ENCODE measurements around the gene TTC22. TPM values are rescaled to one million over a fixed set of nuclear protein-coding genes. Genes with fewer than 3 reads are reported as not detected.
A peak's percentile ranks its signal among the peaks of the same experiment; 100 is the strongest.

TTC22 gene
- total RNA-seq, 1 experiment from 2014 or later: 0.63 TPM

DNA sequence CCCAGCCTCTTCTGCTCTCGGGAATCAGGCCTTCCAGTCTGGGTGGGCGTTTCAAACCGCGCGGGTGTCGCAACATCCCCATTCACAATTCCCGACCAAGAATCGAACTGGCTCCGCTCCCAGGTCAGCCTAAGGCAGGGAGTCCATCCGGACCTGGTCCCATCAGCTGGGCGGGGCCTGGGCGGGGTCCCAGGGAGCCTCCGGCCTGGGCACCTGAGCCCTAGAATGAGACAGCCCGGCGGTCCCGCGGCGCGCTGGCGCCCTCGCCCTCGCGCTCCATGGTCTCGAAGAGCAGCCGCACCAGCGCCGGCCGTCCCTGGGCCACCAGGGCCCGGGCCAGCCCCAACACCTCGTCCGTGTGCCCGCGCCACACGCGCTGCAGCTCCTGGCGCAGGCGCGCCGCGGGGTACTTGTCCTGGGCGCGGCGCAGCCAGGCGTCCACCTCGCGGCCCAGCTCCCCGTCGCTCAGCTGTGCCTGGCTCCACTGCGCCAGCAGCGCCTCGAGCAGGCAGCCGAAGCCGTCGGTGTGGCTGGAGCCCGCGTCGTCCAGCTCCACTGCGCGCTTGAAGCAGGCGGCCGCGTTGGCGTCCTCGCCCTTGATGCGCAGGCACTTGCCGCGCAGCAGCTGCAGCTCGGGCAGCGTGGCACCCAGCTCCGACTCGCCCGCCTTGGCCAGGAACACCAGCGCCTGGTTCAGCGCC lies 19.9 kb downstream of the TTC22 start (continued):
- TF ChIP-seq, protein P1, sequence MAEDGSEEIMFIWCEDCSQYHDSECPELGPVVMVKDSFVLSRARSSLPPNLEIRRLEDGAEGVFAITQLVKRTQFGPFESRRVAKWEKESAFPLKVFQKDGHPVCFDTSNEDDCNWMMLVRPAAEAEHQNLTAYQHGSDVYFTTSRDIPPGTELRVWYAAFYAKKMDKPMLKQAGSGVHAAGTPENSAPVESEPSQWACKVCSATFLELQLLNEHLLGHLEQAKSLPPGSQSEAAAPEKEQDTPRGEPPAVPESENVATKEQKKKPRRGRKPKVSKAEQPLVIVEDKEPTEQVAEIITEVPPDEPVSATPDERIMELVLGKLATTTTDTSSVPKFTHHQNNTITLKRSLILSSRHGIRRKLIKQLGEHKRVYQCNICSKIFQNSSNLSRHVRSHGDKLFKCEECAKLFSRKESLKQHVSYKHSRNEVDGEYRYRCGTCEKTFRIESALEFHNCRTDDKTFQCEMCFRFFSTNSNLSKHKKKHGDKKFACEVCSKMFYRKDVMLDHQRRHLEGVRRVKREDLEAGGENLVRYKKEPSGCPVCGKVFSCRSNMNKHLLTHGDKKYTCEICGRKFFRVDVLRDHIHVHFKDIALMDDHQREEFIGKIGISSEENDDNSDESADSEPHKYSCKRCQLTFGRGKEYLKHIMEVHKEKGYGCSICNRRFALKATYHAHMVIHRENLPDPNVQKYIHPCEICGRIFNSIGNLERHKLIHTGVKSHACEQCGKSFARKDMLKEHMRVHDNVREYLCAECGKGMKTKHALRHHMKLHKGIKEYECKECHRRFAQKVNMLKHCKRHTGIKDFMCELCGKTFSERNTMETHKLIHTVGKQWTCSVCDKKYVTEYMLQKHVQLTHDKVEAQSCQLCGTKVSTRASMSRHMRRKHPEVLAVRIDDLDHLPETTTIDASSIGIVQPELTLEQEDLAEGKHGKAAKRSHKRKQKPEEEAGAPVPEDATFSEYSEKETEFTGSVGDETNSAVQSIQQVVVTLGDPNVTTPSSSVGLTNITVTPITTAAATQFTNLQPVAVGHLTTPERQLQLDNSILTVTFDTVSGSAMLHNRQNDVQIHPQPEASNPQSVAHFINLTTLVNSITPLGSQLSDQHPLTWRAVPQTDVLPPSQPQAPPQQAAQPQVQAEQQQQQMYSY (CRISPR knock-in tag; IDR thresholded peaks at IDR 0.05): peak; percentile 65
- TF ChIP-seq MXD4 (CRISPR knock-in tag; IDR thresholded peaks at IDR 0.05; ENCODE audit: borderline replicate concordance): no peak
- TF ChIP-seq TEAD4 (CRISPR knock-in tag; IDR thresholded peaks at IDR 0.05): peak; percentile 74; the same call in 1 of the 2 replicates
- peak; percentile 97 for TF ChIP-seq TP53 (CRISPR knock-in tag; IDR thresholded peaks at IDR 0.05)
- TF ChIP-seq, protein P2, sequence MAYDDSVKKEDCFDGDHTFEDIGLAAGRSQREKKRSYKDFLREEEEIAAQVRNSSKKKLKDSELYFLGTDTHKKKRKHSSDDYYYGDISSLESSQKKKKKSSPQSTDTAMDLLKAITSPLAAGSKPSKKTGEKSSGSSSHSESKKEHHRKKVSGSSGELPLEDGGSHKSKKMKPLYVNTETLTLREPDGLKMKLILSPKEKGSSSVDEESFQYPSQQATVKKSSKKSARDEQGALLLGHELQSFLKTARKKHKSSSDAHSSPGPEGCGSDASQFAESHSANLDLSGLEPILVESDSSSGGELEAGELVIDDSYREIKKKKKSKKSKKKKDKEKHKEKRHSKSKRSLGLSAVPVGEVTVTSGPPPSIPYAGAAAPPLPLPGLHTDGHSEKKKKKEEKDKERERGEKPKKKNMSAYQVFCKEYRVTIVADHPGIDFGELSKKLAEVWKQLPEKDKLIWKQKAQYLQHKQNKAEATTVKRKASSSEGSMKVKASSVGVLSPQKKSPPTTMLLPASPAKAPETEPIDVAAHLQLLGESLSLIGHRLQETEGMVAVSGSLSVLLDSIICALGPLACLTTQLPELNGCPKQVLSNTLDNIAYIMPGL (CRISPR knock-in tag; IDR thresholded peaks at IDR 0.05): peak; percentile 87; the same call in 1 of the 2 replicates
- peak; percentile 95 for TF ChIP-seq ESRRA (CRISPR knock-in tag; IDR thresholded peaks at IDR 0.05; ENCODE audit: borderline replicate concordance)
- TF ChIP-seq, protein P3, sequence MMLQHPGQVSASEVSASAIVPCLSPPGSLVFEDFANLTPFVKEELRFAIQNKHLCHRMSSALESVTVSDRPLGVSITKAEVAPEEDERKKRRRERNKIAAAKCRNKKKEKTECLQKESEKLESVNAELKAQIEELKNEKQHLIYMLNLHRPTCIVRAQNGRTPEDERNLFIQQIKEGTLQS (CRISPR knock-in tag; conservative IDR thresholded peaks at IDR 0.05): peak; percentile 94
- TF ChIP-seq, protein P4, sequence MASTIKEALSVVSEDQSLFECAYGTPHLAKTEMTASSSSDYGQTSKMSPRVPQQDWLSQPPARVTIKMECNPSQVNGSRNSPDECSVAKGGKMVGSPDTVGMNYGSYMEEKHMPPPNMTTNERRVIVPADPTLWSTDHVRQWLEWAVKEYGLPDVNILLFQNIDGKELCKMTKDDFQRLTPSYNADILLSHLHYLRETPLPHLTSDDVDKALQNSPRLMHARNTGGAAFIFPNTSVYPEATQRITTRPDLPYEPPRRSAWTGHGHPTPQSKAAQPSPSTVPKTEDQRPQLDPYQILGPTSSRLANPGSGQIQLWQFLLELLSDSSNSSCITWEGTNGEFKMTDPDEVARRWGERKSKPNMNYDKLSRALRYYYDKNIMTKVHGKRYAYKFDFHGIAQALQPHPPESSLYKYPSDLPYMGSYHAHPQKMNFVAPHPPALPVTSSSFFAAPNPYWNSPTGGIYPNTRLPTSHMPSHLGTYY (CRISPR knock-in tag; IDR thresholded peaks at IDR 0.05): no peak
- TF ChIP-seq GRHL2 (CRISPR knock-in tag; IDR thresholded peaks at IDR 0.05; ENCODE audit: insufficient replicate concordance, severe bottlenecking): no peak
- TF ChIP-seq, protein P5, sequence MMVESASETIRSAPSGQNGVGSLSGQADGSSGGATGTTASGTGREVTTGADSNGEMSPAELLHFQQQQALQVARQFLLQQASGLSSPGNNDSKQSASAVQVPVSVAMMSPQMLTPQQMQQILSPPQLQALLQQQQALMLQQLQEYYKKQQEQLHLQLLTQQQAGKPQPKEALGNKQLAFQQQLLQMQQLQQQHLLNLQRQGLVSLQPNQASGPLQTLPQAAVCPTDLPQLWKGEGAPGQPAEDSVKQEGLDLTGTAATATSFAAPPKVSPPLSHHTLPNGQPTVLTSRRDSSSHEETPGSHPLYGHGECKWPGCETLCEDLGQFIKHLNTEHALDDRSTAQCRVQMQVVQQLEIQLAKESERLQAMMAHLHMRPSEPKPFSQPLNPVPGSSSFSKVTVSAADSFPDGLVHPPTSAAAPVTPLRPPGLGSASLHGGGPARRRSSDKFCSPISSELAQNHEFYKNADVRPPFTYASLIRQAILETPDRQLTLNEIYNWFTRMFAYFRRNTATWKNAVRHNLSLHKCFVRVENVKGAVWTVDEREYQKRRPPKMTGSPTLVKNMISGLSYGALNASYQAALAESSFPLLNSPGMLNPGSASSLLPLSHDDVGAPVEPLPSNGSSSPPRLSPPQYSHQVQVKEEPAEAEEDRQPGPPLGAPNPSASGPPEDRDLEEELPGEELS (CRISPR knock-in tag; IDR thresholded peaks at IDR 0.05): peak; percentile 89; the same call in 1 of the 2 replicates
- peak; percentile 98 for TF ChIP-seq SMAD3 (CRISPR knock-in tag; IDR thresholded peaks at IDR 0.05; ENCODE audit: borderline replicate concordance)
- TF ChIP-seq, protein P6, sequence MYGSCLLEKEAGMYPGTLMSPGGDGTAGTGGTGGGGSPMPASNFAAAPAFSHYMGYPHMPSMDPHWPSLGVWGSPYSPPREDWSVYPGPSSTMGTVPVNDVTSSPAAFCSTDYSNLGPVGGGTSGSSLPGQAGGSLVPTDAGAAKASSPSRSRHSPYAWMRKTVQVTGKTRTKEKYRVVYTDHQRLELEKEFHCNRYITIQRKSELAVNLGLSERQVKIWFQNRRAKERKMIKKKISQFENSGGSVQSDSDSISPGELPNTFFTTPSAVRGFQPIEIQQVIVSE (CRISPR knock-in tag; IDR thresholded peaks at IDR 0.05; ENCODE audit: borderline replicate concordance): no peak
- TF ChIP-seq, protein P7, sequence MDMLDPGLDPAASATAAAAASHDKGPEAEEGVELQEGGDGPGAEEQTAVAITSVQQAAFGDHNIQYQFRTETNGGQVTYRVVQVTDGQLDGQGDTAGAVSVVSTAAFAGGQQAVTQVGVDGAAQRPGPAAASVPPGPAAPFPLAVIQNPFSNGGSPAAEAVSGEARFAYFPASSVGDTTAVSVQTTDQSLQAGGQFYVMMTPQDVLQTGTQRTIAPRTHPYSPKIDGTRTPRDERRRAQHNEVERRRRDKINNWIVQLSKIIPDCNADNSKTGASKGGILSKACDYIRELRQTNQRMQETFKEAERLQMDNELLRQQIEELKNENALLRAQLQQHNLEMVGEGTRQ (CRISPR knock-in tag; IDR thresholded peaks at IDR 0.05): 0 out of 2 replicates have a peak, but pooled peaks have one; percentile 36
- TF ChIP-seq PRRX2 (CRISPR knock-in tag; IDR thresholded peaks at IDR 0.05): no peak
- TF ChIP-seq, protein P8, sequence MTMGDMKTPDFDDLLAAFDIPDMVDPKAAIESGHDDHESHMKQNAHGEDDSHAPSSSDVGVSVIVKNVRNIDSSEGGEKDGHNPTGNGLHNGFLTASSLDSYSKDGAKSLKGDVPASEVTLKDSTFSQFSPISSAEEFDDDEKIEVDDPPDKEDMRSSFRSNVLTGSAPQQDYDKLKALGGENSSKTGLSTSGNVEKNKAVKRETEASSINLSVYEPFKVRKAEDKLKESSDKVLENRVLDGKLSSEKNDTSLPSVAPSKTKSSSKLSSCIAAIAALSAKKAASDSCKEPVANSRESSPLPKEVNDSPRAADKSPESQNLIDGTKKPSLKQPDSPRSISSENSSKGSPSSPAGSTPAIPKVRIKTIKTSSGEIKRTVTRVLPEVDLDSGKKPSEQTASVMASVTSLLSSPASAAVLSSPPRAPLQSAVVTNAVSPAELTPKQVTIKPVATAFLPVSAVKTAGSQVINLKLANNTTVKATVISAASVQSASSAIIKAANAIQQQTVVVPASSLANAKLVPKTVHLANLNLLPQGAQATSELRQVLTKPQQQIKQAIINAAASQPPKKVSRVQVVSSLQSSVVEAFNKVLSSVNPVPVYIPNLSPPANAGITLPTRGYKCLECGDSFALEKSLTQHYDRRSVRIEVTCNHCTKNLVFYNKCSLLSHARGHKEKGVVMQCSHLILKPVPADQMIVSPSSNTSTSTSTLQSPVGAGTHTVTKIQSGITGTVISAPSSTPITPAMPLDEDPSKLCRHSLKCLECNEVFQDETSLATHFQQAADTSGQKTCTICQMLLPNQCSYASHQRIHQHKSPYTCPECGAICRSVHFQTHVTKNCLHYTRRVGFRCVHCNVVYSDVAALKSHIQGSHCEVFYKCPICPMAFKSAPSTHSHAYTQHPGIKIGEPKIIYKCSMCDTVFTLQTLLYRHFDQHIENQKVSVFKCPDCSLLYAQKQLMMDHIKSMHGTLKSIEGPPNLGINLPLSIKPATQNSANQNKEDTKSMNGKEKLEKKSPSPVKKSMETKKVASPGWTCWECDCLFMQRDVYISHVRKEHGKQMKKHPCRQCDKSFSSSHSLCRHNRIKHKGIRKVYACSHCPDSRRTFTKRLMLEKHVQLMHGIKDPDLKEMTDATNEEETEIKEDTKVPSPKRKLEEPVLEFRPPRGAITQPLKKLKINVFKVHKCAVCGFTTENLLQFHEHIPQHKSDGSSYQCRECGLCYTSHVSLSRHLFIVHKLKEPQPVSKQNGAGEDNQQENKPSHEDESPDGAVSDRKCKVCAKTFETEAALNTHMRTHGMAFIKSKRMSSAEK (CRISPR knock-in tag; IDR thresholded peaks at IDR 0.05; ENCODE audit: borderline replicate concordance): no peak
- TF ChIP-seq, protein P9, sequence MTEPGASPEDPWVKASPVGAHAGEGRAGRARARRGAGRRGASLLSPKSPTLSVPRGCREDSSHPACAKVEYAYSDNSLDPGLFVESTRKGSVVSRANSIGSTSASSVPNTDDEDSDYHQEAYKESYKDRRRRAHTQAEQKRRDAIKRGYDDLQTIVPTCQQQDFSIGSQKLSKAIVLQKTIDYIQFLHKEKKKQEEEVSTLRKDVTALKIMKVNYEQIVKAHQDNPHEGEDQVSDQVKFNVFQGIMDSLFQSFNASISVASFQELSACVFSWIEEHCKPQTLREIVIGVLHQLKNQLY (CRISPR knock-in tag; IDR thresholded peaks at IDR 0.05): 0 out of 2 replicates have a peak, but pooled peaks have one; percentile 74
- peak; percentile 95 for TF ChIP-seq FOXK1 (CRISPR knock-in tag; IDR thresholded peaks at IDR 0.05)
- TF ChIP-seq ZNF263 (CRISPR knock-in tag; IDR thresholded peaks at IDR 0.05; ENCODE audit: low read depth): 0 out of 2 replicates have a peak, but pooled peaks have one; percentile 61
- TF ChIP-seq KAT7 (CRISPR knock-in tag; IDR thresholded peaks at IDR 0.05; ENCODE audit: borderline replicate concordance): no peak
- no peak for TF ChIP-seq EMX1 (CRISPR knock-in tag; IDR thresholded peaks at IDR 0.05)
